Stimulated activated CD4-positive, alpha-beta T cell treated with anti-CD3 and anti-CD28 coated beads, Interleukin-2, amount 100 ng/mL, for 24 hours (primary cell): Measurements from ENCODE around the gene GSTM2.
A peak's percentile ranks its signal among the peaks of the same experiment; 100 is the strongest.
"Not testable (repeated sequence)": the region's sequence is repeated elsewhere in the genome, so short reads cannot be mapped to it uniquely, and the experiment has no call there.

Experiments
- DNase-seq, 2 donors: peaks; one replicate each; pipeline ENCODE4 v3.0.0-alpha.2; 2020

GSTM2 gene

DNA sequence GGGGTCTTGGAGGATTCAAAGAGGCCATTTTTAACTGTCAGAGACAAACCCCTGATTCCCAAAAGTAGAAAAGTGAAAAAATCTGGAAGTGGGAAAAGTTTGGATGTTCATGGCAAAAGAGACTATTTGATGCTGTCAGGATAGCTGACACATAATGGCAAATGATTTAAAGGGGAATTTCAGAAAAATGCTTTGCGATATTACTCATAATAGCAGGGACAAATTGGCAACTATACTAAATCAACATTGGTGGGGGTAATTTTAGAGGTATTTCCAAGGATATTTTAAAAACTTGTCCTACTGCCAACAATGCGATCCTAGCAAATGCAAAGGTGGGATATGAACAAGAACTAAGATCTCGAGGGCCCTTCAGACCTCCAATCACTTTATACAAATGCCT lies 17.2 kb upstream of the GSTM2 start:
- DNase-seq: no peak

DNA sequence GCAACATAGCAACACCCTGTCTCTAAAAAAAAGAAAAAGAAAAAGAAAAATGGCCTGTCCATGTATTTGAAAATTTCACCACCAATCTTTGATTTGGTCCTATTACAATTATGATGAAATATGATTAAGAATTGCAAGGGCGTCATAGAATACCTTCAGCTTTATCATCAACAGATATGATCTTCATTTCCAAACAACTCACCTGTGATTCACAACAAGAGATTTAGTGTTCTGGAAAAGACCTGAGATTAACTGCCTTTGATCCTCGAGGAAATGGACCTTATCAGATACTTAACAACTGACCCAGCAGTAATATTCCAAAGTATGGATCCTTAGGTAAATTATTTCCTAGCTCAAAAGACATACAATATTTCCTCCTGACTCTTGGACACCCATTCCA lies 15.5 kb upstream of the GSTM2 start:
- no peak for DNase-seq

DNA sequence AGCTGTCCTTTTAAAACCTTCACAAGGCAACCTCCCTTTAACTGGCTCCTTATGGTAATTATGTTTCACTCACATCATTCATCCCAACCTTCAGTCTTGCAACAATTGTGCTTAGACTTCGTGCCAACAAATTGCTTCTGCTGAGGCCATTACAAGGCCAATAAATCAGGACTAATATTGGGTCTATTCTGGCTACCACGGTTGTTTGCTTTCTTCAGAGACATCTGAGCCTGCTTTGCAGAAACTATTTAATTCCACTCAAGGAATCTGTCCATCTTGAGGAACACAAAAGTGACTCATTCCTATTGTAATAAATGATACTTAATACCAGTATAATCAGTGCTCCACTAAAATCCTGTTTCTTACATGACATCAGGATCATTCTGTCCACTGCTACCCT lies 14.6 kb upstream of the GSTM2 start:
- no peak for DNase-seq

DNA sequence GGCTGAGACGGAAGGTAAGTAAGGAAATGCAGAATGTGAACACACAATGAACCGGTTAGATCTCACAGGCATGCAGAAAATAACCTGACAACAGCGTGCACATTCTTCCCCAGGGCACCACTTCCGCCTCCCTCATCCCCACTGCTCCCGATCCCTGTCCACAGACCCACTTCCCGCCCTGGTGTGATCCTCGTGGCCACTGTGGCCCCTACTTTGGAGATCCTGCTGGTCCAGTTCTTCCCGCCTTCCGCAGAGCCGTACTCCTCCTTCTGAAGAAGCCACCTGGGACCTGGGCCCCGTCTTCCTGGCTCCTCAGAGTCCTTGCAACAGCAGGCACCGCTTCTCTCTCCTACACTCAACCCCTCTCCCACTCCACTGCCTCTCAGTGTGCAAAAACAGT lies 13.3 kb upstream of the GSTM2 start:
- DNase-seq: no peak

DNA sequence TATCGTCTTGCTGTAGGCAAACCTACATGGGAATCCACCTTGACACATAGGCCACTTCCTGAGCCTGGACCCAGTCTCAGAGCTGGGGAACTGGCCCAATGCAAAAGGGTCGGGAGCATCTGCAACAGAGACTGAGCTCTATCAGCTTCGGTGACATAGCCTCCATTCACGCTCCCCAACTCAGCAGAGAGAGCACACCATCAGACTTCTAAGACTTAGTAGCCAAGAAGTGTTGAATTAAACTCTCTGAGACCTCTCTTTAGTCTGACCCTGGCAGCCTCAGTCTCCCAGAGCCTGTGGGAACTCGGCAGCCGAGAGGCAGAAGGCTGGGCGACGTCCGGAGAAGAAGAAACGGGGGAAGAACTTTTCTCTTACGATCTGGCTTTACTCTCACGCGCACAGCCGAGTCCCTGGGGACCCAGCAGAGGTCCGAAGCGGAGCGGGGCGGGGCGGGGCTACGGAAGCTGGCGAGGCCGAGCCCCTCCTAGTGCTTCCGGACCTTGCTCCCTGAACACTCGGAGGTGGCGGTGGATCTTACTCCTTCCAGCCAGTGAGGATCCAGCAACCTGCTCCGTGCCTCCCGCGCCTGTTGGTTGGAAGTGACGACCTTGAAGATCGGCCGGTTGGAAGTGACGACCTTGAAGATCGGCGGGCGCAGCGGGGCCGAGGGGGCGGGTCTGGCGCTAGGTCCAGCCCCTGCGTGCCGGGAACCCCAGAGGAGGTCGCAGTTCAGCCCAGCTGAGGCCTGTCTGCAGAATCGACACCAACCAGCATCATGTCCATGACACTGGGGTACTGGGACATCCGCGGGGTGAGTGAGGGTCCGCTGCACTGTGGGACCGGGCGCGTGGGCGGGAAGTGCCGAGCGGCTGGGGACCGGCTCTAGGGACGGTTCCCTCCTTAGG lies 12.0 kb upstream of the GSTM2 start, which contains the start of gene GSTM4:
Gene GSTM4, plus strand, starts transcription at position 485 of the 905 bp plus-strand sequence. Its CDS starts 291 bp downstream, at position 776.
- DNase-seq: peak; percentile 74 to 85

DNA sequence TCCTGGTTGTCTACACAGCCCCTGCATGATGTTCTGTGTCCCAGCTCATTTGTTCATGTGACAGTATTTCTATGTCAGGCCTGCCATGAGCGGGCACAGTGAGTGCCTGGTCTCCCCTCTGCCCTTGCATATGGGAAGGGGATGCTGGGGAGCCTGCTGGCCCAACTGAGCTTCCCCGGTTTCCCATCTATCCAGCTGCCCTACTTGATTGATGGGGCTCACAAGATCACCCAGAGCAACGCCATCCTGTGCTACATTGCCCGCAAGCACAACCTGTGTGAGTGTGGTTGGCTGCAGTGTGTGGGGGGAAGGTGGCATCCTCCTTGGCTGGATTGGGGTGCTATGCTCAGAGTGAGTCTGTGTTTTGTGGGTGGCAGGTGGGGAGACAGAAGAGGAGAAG lies 10.5 kb upstream of the GSTM2 start:
- DNase-seq: no peak

DNA sequence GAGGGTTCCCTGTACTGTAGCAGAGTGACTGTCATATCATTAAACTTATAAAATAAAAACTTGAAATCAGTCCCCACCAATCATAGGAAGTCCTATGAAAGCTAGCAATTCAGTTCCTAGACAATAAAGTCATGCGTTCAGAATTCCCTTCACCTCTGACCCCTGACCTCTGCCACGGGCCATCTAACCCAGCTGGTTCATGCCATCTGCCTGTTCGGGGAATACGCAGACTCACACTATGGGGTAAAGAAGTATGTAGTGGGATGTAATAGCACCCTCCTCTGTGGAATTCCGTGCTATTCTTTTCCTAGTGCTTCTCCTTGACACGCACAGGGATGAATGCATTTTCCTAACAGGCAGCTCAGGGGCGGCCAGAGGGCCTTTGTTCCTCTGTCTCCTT lies 9.9 kb upstream of the GSTM2 start:
- DNase-seq: no peak

DNA sequence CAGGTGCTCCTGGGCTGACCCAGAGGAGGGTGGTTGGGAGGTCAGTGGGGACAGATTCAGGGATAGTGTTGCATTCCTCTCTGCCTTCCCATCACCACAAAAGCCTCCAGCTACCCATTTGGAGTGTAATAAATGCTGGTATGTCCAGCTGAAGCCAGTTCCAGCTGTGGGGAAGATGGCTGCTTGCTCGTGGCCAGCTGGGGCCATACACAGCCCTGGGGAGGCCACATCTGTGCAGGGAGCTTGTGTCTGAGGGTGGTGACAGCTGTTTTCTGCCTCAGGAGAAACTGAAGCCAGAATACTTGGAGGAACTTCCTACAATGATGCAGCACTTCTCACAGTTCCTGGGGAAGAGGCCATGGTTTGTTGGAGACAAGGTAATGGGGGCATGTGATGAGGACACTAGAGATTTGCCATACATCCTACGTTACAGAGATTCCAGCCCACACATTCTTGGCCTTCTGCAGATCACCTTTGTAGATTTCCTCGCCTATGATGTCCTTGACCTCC lies 9.3 kb upstream of the GSTM2 start:
- DNase-seq: no peak

DNA sequence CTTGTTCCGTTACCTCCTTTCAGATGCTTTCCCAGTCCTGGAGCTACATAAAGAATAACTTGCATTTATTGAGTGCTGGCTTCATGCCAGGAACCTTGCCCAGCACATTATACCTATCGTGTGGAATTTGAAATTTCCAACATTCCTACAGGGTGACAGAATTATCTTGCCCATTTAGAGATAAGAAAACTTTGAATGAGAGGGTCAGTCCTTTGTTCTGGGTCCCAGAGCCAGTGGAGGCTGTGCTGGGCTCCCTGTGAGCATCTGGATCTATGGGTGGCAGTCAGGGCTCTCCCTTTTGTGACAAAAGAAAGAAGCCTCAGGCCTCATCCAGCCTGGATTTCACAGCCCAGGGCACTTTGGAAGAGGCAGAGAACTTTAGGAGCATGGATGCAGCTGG lies 8.7 kb upstream of the GSTM2 start:
- DNase-seq: no peak

DNA sequence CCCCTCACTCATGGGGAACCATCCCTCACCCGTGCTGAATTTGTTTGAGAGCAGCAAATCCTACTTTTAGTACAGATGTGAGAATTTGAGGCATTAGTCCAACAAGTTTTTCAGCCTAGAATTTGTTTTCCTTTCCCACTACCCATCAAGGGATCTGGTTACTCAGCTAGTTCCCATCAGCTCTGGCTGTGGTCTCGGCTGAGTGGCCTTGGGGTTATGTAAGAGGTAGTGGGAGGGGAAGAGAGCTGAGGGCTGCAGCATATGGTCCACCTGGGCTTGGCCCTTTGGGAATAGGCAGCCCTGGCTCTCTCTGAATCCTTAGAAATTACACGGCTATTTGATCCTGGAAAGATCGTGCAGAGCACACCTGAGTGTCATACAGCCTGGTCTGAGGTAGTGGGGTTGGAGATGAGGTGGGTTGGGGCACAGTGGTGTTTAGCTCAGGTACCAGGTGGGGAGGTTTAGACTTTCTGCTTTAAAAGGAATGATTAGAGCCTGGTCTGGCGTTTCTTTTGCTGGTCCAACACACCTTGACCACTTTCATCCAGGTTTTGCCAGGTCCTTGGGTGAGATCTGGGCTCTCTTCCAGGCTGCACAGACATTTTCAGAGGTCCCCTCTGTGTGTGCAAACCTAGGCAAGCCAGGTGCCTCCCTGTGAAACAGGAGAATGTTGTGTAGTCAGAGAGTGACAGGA lies 7.7 kb upstream of the GSTM2 start:
- no peak for DNase-seq

DNA sequence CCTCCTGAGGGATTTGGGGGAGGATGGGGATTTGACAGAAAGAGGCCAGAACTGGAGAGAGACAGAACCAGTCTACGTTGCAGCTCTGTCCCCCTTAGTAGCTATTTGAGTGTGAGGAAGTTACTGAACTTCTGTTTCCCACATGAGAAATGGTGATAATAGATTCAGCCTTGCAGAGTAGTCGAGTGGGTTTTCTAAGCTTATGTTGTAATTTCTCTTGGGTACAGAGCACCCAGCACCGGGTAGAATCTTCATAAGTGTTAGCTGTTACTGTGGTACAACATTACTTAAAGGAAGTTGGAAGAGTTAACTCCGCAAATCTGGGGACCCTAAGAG lies 7.2 kb upstream of the GSTM2 start:
- DNase-seq: not testable (repeated sequence)

DNA sequence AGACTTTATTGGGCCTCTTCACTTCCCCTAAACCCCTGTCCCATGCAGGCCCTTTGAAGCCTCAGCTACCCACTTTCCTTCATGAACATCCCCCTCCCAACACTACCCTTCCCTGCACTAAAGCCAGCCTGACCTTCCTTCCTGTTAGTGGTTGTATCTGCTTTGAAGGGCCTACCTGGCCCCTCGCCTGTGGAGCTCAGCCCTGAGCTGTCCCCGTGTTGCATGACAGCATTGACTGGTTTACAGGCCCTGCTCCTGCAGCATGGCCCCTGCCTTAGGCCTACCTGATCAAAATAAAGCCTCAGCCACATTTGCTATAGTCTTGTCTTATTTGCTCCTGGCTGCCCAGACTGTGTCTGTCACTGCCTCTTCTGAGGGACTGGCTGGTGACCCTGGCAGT lies 6.5 kb upstream of the GSTM2 start:
- no peak for DNase-seq

DNA sequence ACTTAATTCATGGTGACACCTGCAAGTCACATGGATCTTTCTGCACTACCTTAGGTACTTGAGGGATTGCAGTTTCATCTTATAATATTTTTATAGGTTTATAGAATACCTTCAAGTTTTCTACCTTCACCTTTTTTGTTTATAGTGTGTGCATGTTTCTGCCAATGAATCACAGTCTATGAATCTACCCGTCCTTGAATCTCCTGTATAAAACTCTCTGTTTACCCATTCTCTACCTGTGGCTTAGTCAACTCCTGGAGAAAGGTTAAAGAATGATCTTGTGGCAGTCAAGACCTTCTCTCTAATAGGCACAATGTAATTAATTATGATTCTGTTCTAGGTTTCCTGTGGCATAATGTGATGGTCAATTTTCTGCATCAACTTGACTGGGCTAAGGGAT lies 3.2 kb upstream of the GSTM2 start:
- no peak for DNase-seq

DNA sequence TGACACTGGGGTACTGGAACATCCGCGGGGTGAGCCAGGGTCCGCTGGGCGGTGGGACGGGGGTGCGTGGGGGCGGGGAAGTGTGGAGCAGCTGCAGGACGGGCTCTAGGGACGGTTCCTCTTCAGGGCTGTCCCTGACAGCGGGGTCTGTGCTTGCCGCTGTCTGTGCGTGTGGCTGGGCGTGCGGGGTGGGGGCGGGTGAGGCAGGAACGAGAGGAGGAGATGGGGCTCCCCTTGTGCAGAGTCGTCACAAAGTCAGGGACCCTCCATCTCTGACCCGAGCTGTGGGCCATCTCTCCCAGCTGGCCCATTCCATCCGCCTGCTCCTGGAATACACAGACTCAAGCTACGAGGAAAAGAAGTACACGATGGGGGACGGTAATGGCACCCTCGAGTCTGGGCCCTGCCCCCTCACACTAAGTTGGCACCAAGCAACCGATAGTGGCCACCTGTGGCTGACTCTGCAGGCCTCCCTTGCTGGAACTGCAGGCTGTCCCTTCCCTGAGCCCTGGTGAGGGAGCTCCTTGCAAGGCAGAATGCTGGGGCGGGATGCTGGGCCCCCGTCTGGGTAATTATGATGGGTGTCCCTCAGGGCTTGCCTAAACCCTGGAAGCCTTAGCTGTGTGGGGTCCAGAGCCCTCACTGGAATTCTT lies 392 bp downstream of the GSTM2 start:
- DNase-seq: no peak

DNA sequence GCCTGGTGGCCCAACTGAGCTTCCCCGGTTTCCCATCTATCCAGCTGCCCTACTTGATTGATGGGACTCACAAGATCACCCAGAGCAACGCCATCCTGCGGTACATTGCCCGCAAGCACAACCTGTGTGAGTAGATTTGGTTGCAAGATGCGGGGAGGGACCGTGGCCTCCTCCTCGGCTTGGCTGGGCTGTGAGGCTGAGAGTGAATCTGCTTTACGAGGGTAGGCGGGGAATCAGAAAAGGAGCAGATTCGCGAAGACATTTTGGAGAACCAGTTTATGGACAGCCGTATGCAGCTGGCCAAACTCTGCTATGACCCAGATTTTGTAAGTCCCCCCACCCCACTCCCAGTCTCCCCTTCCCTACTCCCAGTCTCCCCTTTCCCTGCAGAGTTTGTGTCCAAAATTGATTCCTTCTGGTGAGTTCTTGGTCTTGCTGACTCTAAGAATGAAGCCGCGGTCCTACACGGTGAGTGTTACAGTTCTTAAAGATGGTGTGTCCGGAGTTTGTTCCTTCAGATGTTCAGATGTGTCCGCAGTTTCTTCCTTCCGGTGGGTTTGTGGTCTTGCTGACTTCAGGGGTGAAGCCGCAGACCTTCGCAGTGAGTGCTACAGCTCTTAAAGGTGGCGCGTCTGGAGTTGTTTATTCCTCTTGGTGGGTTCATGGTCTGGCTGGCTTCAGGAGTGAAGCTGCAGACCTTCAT lies 1.5 kb downstream of the GSTM2 start:
- DNase-seq: no peak

DNA sequence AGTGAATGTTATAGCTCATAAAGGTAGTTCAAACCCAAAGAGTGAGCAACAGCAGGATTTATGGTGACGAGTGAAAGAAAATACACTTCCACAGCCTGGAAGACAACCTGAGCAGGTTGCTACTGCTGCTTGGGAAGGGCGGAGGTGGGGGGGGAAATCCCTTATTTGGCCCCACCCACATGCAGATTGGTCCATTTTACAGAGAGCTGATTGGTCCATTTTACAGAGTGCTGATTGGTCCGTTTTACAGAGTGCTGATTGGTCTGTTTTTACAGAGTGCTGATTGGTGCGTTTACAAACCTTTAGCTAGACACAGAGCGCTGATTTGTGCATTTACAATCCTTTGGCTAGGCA lies 2.1 kb downstream of the GSTM2 start:
- not testable (repeated sequence) for DNase-seq

DNA sequence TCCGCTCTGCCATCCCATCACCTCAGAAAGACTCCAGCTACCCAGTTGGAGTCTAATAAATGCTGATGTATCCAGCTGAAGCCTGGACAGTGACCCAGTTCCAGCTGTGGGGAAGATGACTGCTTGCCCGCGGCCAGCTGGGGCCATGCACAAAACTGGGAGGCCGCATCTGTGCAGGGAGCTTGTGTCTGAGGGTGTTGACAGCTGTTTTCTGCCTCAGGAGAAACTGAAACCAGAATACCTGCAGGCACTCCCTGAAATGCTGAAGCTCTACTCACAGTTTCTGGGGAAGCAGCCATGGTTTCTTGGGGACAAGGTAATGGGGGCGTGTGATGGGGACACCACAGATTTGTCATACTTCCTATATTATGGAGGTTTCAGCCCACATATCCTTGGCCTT lies 3.2 kb downstream of the GSTM2 start:
- DNase-seq: no peak

DNA sequence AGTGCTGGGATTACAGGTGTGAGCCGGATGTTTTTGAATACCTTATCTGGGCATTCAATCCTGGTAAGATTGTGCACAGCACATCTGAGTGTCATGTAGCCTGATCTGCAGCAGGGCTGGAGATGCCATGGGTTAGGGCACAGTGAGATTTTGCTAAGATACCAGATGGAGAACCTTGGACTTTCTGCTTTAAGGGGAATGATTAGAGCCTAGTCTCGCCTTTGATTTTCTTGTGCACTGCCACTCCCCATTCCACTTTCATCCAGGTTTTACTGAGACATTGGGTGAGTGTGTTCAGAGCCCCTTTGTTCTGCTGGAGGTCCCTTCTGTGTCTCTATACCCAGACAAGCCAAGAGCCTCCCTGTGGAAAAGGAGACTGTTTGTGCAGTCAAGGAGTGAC lies 6.0 kb downstream of the GSTM2 start:
- DNase-seq: not testable (repeated sequence)

DNA sequence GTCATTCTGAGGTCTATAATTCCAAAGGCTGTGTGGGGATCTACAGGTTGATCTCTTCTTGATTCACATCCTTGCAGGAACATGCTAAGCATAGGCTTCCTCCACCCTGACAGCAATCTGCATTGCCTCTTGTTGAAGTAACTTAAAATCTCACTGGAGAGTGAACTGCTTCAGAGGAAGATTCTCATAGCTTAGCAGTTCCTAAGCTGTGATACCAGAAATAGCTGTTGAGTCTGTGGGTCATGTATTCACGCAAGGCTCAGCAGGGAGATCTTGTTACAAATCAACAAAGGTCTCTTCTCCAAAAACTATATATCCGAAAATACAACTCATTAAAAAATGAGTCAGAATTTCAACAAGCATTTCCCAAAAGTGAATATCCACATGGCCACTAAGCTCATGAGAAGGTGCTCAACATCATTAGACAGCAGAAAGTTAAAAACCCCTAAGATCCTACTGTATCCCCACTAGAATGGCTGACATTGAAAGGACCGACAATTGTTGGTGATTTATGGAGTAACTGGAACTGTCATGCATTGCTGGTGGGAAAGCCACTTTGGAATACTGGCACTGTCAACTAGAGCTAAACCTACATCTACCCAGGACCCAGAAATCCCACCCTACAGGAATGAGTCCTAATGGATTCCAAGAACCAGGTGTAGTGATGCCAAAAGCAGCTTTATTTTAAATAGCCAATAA lies 9.0 kb downstream of the GSTM2 start:
- not testable (repeated sequence) for DNase-seq

DNA sequence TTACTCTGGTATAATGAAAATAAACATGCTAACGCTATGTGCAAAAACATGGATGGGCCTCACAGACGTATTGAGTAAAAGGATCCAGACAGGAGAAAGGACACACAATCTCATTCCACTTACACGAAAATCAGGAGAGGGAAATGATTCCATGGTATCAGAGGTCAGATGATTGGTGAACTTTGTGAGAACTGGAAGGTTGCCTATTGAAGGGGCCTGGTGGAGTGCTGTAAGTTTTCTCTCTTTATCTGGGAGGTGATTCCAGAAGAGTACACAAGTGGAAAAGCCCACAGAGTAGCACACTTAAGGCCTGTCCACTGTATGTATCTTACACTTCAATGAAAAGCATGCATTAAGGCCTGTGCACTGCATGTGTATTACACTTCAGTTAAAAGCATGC lies 9.6 kb downstream of the GSTM2 start:
- DNase-seq: no peak

DNA sequence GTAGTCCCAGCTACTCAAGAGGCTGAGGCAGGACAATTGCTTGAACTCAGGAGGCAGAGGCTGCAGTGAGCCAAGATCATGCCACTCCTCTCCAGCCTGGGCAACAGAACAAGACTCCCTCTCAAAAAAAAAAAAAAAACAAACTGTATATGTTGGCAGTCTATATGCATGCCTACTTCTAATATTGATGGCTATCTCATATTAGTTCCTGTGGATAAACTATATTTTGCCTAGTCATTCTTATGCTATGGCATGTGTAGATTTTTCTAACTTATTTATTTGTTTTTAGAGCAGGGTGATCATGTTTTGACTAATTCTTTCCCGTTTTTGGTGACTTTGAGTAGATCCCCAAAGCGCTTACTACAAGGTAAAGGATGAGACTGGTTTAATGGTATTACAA lies 10.8 kb downstream of the GSTM2 start:
- not testable (repeated sequence) for DNase-seq

DNA sequence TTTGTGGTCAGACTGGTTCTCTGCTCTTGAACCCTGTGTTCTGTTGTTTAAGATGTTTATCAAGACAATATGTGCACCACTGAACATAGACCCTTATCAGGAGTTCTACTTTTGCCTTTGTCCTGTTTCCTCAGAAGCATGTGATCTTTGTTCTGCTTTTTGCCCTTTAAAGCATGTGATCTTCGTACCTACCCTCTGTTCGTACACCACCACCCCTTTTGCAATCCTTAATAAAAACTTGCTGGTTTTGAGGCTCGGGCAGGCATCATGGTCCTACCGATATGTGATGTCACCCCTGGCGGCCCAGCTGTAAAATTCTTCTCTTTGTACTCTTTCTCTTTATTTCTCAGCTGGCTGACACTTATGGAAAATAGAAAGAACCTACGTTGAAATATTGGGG lies 16.9 kb downstream of the GSTM2 start:
- not testable (repeated sequence) for DNase-seq
